PC-3 (cell line): Measurements from ENCODE around the gene NTN4. TPM values are rescaled to one million over a fixed set of nuclear protein-coding genes. Genes with fewer than 3 reads are reported as not detected.
A peak's percentile ranks its signal among the peaks of the same experiment; 100 is the strongest.

Experiments
- ATAC-seq: fragments of 200-7000 bp; cut with Tn5 transposase; 2 replicates; pipeline ENCODE4 v1.9.1; 2020; ENCODE audit warnings: mild to moderate bottlenecking, moderate library complexity
- BruUV-seq: library from RNA; stranded (reverse); fragments of 400-500 nt; replicated peaks from 2 replicates; lab custom pipeline; 2021; lab: Mats Ljungman, UMichigan
- CTCF ChIA-PET: fragments of 300-600 bp; sonication (Branson Sonifier 250); formaldehyde crosslinking; loops from one replicate; lab custom pipeline; 2022; ENCODE audit warnings: antibody characterized with exemption; lab: Charles Lee
- POLR2A ChIA-PET: fragments of 300-600 bp; sonication (Branson Sonifier 250); formaldehyde crosslinking; loops from one replicate; lab custom pipeline; 2022; ENCODE audit warnings: antibody characterized with exemption; ENCODE audit not compliant: unreplicated experiment; lab: Charles Lee
- DNase-seq: peaks from one replicate; pipeline ENCODE4 v3.0.0-alpha.2; 2015
- H2AFZ ChIP-seq: fragments of 300-600 bp; sonication (generic); 2 replicates; pipeline ENCODE4 v1.6.0; 2016; ENCODE audit warnings: antibody characterized with exemption, low read length
- H3F3A ChIP-seq: fragments of 300-600 bp; sonication (generic); one replicate; pipeline ENCODE4 v1.6.0; 2017; ENCODE audit warnings: antibody characterized with exemption, low read length, control low read depth, mild to moderate bottlenecking; ENCODE audit not compliant: unreplicated experiment
- H3K27ac ChIP-seq: fragments of 300-600 bp; sonication (generic); 2 replicates; pipeline ENCODE4 v1.5.1; 2016; ENCODE audit warnings: mild to moderate bottlenecking, low read length
- H3K27me3 ChIP-seq: fragments of 300-600 bp; sonication (generic); 2 replicates; pipeline ENCODE4 v1.6.1; 2016; ENCODE audit warnings: low read length, mixed read lengths
- H3K36me3 ChIP-seq: fragments of 300-600 bp; sonication (generic); 2 replicates; pipeline ENCODE4 v1.6.1; 2016; ENCODE audit warnings: low read depth, mixed run types, low read length, mixed read lengths
- H3K4me1 ChIP-seq: fragments of 300-600 bp; sonication (generic); 2 replicates; pipeline ENCODE4 v1.5.1; 2016; ENCODE audit warnings: low read length; ENCODE audit not compliant: insufficient read depth
- H3K4me2 ChIP-seq: fragments of 300-600 bp; sonication (generic); 2 replicates; pipeline ENCODE4 v1.6.0; 2016; ENCODE audit warnings: low read length
- H3K4me3 ChIP-seq: fragments of 300-600 bp; sonication (generic); 2 replicates; pipeline ENCODE4 v1.5.1; 2016; ENCODE audit warnings: mild to moderate bottlenecking, low read length, mixed read lengths
- H3K79me2 ChIP-seq: fragments of 300-600 bp; sonication (generic); 2 replicates; pipeline ENCODE4 v1.6.1; 2017; ENCODE audit warnings: low read length, mixed read lengths
- H3K9ac ChIP-seq: fragments of 300-600 bp; sonication (generic); 2 replicates; pipeline ENCODE4 v1.6.0; 2016; ENCODE audit warnings: mild to moderate bottlenecking, low read length
- H3K9me2 ChIP-seq: fragments of 300-600 bp; sonication (generic); replicated peaks from 2 replicates; pipeline ENCODE4 v1.6.1; 2016; ENCODE audit warnings: mixed run types, low read length, mixed read lengths
- H3K9me3 ChIP-seq: fragments of 300-600 bp; sonication (generic); 2 replicates; pipeline ENCODE4 v1.6.1; 2016; ENCODE audit warnings: low read length, mixed read lengths
- H4K20me1 ChIP-seq: fragments of 300-600 bp; sonication (generic); 2 replicates; pipeline ENCODE4 v1.6.1; 2016; ENCODE audit warnings: low read length, mixed read lengths
- EZH2 ChIP-seq: fragments of 300-600 bp; sonication (generic); IDR thresholded peaks from one replicate; pipeline ENCODE4 v1.6.1; 2017; ENCODE audit warnings: antibody characterized with exemption, mild to moderate bottlenecking, low read length; ENCODE audit not compliant: unreplicated experiment
- EZH2phosphoT487 ChIP-seq: fragments of 300-600 bp; sonication (generic); IDR thresholded peaks from 2 replicates; pipeline ENCODE4 v1.6.1; 2018; ENCODE audit warnings: mild to moderate bottlenecking, antibody characterized with exemption, low read length, borderline replicate concordance
- intact Hi-C: fragments of 100-400 bp; cut with micrococcal nuclease; formaldehyde crosslinking; loops from 2 replicates; pipeline ENCODE4 v1.9.0; 2023
- total RNA-seq: library from RNA; depleted of rRNA; stranded (reverse); fragments of >200 nt; gene quantifications from 2 replicates; pipeline ENCODE4 v1.2.3, GENCODE V29; 2014
- TF ChIP-seq, protein P1 (sequence below): fragments of 300-600 bp; sonication (generic); conservative IDR thresholded peaks from 2 replicates; pipeline ENCODE4 v1.5.1; 2017; ENCODE audit warnings: antibody characterized with exemption, low read depth, mild to moderate bottlenecking, low read length

The NTN4 gene
- total RNA-seq, 1 experiment from 2014 or later = 39.6 TPM

DNA sequence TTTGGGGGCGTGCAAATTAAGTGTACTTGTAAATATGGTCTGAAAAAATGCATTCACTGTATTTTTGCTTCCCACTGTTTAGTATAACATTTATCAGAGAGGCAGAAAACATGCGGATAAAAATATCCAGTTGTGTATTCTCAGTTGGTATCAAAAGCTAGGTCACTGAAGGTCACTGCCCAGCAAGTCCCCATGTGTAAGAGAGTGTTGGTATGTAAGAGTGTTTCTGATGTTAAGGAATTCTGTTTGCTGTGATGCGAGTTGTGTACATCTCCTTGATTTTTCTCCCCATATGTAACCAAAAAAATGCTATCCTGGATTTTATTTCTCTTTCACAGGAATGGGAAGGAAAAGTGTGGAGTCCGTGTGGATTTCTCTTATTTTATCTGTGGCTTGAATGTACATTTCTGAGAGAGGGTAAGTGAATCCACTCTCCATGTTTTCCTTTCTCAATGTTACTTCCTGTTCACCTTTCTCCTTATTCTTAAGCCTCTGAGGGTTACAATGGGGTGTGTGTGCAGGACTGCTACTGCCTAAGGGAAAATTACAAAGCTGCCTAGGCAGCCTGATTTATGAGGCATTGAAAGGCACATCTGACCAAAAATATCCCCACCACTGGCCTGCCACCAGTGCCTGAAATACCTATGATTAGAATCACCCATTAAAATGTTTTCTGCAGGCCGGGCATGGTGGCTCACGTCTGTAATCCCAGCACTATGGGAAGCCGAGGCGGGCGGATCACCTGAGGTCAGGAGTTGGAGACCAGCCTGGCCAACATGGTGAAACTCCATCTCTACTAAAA lies 141.4 kb downstream of the NTN4 start:
- intact Hi-C loops = loop anchor here (1.0 to 5.0 kb wide), 3 partner anchors 14 to 158 kb away; no protein-coding TSS in a partner anchor
- no peaks in the 10 kb centered on the region for H3F3A ChIP-seq
- H3K4me2 ChIP-seq = peak overlapping the region; percentile 57
- TSS peak; percentile 65 for BruUV-seq
- no peaks in the 10 kb centered on the region for H3K79me2 ChIP-seq
- no peaks in the 10 kb centered on the region for H3K9me3 ChIP-seq
- H3K36me3 ChIP-seq = no peaks in the 10 kb centered on the region
- POLR2A ChIA-PET = interaction anchor here (0.7 kb wide), 1 partner anchor 157 kb away, joined by 15 read pairs; no protein-coding TSS in a partner anchor
- H4K20me1 ChIP-seq = no peaks in the 10 kb centered on the region
- H3K27me3 ChIP-seq = no peaks in the 10 kb centered on the region
- H2AFZ ChIP-seq = peak overlapping the region; percentile 36; the same call in 1 of the 2 replicates
- DNase-seq (peak; percentile 98), ATAC-seq (peak; percentile 89)
- peaks cover 46% of the 10 kb centered on the region for H3K4me1 ChIP-seq
- H3K9ac ChIP-seq = peak overlapping the region; percentile 63
- 0 out of 2 replicates have a peak overlapping the region, but pooled peaks have one; percentile 8 for H3K4me3 ChIP-seq
- H3K9me2 ChIP-seq = no peaks in the 10 kb centered on the region
- TF ChIP-seq EZH2phosphoT487 (no peak), EZH2 (no peak)
- TF ChIP-seq, protein P1, sequence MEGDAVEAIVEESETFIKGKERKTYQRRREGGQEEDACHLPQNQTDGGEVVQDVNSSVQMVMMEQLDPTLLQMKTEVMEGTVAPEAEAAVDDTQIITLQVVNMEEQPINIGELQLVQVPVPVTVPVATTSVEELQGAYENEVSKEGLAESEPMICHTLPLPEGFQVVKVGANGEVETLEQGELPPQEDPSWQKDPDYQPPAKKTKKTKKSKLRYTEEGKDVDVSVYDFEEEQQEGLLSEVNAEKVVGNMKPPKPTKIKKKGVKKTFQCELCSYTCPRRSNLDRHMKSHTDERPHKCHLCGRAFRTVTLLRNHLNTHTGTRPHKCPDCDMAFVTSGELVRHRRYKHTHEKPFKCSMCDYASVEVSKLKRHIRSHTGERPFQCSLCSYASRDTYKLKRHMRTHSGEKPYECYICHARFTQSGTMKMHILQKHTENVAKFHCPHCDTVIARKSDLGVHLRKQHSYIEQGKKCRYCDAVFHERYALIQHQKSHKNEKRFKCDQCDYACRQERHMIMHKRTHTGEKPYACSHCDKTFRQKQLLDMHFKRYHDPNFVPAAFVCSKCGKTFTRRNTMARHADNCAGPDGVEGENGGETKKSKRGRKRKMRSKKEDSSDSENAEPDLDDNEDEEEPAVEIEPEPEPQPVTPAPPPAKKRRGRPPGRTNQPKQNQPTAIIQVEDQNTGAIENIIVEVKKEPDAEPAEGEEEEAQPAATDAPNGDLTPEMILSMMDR = no peak
- peak overlapping the region; percentile 90 for H3K27ac ChIP-seq
- CTCF ChIA-PET = interaction anchor here (0.5 kb wide), 1 partner anchor 118 kb away, joined by 3 read pairs; no protein-coding TSS in a partner anchor

DNA sequence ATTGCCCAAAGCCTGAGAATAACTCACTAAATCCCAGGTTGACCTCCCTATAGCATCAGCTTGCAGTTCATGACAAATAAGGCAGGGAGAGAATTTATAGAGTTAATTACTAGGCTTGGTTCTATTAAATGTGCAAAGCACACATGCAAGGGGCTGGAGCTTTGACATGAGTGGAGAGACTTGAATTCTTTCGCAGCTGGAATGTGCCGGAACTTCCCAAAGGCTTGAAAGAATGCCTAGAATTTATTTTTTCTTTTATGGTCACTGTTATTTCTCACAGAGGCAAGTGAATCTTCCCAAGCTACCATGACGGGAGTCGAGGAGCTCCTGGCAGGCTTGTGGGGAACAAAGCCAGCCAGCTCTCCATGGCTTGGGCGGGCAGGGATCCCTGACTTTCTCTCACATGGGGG lies 143.8 kb downstream of the NTN4 start:
- Histone ChIP-seq H3K4me2 (no peak overlapping the region), H3K4me1 (peaks cover 34% of the 10 kb centered on the region), H3K36me3 (no peaks in the 10 kb centered on the region), H2AFZ (no peak overlapping the region), H3K9me3 (no peaks in the 10 kb centered on the region), H3K79me2 (no peaks in the 10 kb centered on the region), H3K27me3 (no peaks in the 10 kb centered on the region), H3F3A (no peaks in the 10 kb centered on the region), H3K4me3 (no peak overlapping the region), H3K9me2 (no peaks in the 10 kb centered on the region), H3K9ac (no peak overlapping the region), H3K27ac (no peak overlapping the region), H4K20me1 (no peaks in the 10 kb centered on the region)
- intact Hi-C loops = loop anchor here (5.0 kb wide), 1 partner anchor 161 kb away; no protein-coding TSS in a partner anchor
- BruUV-seq = no TSS peak
- TF ChIP-seq, protein P1 = no peak
- no peak for TF ChIP-seq EZH2
- no peak for TF ChIP-seq EZH2phosphoT487
- DNase-seq (no peak), ATAC-seq (no peak)
- CTCF ChIA-PET = interaction anchor here (0.7 kb wide), 1 partner anchor 38 kb away, joined by 3 read pairs; no protein-coding TSS in a partner anchor
- POLR2A ChIA-PET = no interaction called here

DNA sequence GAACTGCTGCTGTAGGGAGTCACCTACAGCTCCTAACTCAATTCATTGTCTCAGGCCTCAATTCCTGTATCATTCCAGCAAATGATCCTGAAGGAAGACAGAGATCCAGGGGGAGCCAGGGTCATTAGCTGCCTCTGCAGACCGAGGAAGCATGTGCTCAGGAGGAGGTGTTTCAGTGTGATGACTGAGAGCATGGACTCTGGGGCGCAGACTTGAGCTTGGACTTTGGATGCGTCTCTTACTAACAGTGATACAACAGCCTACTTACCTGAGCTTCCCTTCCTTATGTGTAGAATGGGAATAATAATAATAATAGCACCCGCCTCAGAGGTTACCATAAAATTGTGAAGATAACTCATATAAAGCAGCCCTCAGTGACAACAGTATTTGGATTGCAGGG lies 147.3 kb downstream of the NTN4 start:
- Histone ChIP-seq H3K4me2 (no peak overlapping the region), H3K9me3 (no peaks in the 10 kb centered on the region), H3K27me3 (no peaks in the 10 kb centered on the region), H3K36me3 (no peaks in the 10 kb centered on the region), H3F3A (no peaks in the 10 kb centered on the region), H3K4me1 (peaks cover 8% of the 10 kb centered on the region), H3K9ac (no peak overlapping the region), H3K79me2 (no peaks in the 10 kb centered on the region), H3K9me2 (no peaks in the 10 kb centered on the region), H3K4me3 (no peak overlapping the region), H4K20me1 (no peaks in the 10 kb centered on the region), H2AFZ (no peak overlapping the region), H3K27ac (no peak overlapping the region)
- TF ChIP-seq, protein P1 = no peak
- TF ChIP-seq EZH2phosphoT487 (no peak), EZH2 (no peak)
- CTCF ChIA-PET = no interaction called here
- BruUV-seq = no TSS peak
- intact Hi-C loops = no loop called here
- no peak for DNase-seq
- POLR2A ChIA-PET = no interaction called here
- no peak for ATAC-seq
